HFF-Myc (cell line): Measurements from ENCODE around the gene NEK10.

ENCODE experiments used
- DNase-seq: peaks from one replicate; pipeline ENCODE4 v3.0.0-alpha.2; 2011; ENCODE audit warnings: low read depth; ENCODE audit errors: extremely low read depth
- H3K4me3 ChIP-seq: replicated peaks from 2 replicates; pipeline ENCODE4 v1.5.1; 2011; ENCODE audit warnings: low read depth, mild to moderate bottlenecking, control low read depth, low read length
- TF ChIP-seq, protein P1 (sequence below): IDR thresholded peaks from 2 replicates; pipeline ENCODE4 v1.5.1; 2012; ENCODE audit warnings: mild to moderate bottlenecking, low read depth, low read length, control low read depth; ENCODE audit errors: missing control alignments

The NEK10 gene

DNA sequence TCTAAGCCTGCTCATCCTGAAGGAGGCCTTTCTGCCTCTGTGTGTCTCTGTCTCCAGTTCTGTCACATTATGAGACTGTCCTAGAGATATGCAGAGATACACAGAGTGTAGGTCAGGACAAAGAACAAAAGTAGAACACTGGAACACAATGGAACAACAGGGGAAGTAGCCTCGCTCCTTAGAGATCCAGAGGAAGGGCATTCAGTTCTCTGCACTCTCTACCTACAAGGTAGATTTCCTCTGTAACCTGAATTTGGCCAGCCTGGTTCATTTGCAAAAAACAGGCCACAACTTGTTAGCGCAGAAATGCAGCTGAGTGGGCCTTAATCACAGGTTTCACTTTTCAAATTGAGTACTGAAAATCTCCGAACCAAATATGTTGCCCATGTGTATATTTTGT is 19.4 kb downstream of the NEK10 start:
- TF ChIP-seq, protein P1, sequence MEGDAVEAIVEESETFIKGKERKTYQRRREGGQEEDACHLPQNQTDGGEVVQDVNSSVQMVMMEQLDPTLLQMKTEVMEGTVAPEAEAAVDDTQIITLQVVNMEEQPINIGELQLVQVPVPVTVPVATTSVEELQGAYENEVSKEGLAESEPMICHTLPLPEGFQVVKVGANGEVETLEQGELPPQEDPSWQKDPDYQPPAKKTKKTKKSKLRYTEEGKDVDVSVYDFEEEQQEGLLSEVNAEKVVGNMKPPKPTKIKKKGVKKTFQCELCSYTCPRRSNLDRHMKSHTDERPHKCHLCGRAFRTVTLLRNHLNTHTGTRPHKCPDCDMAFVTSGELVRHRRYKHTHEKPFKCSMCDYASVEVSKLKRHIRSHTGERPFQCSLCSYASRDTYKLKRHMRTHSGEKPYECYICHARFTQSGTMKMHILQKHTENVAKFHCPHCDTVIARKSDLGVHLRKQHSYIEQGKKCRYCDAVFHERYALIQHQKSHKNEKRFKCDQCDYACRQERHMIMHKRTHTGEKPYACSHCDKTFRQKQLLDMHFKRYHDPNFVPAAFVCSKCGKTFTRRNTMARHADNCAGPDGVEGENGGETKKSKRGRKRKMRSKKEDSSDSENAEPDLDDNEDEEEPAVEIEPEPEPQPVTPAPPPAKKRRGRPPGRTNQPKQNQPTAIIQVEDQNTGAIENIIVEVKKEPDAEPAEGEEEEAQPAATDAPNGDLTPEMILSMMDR = no peak
- no peak for DNase-seq
- no peak overlapping the region for H3K4me3 ChIP-seq

DNA sequence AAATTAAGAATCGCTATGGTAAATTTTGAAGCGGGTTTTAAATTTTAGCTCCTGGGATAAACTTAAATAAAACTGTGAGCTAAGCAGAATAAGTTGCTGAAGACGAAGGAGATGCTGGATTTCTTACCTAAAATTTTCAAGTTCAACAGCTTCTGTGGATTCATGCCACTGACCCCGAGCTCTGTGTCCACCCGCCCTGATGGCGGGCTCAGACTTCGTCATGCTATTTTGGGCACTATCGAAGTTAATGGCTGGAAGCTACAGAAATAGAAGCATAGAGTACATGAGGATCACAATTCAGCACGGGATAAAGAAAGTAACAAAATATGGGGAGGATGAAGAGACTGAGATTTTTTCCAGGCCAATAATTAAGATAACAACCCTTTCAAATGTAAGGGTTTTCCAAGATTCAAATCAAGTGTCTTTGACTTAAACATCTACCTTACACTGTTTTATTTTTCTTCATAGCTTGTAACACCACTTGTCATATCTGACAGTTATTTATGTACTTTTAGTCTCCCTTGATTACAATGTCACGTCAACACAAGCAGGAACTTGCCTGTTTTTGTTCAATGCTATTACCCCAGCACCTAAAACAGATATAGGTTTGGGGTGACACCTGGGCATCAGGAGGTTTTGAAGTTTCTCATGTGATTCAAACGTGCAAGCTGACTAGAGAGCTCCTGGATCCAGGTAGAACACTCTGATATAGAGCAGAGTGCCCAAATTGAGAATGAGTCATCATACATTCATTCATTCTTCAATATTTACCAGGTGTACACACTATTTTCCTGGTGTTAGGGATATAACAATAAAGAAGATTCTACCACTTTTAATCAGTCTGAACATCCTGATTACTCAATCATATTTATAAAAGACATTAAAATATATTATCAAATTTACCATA is 23.0 kb downstream of the NEK10 start:
- no peak for DNase-seq
- TF ChIP-seq, protein P1 = no peak
- no peak overlapping the region for H3K4me3 ChIP-seq

DNA sequence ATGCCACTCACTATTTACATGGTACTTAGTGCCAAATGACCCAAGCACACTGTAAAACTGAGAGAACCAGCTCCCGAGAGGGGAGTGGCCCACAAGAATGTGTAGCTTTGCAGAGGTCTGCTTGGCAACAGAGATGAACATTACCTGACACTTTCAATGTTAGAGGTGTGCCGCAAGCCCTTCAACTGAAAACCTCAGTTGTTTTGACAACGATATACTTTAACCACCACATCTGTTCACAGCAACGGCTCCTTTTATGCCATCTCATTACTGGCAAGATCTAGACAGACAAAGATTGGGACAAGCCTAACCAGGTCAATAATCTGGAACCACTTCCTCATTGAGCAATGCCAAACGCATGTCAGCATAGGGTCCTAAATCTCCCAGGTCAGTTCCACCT is 23.7 kb downstream of the NEK10 start:
- H3K4me3 ChIP-seq = no peak overlapping the region
- TF ChIP-seq, protein P1 = no peak

DNA sequence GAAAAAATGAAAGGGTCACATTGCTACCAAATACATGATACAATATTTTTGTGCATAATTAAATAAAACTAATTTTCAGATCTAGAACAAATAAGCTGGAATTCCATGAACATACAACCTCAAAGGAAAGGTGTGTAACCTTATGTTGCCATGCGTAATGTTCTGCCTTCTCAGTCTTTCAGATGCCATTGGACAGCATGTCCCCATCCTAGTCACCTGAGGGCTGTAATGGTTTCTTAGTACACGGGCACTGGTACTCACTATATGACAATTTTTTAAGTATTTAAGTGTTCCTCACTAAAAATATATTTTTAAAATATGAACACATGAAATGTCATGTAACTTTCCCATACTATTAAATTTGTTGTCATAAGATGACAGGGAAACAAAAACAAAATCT is 24.1 kb downstream of the NEK10 start:
- no peak for DNase-seq
- TF ChIP-seq, protein P1 = no peak
- H3K4me3 ChIP-seq = no peak overlapping the region

More for the DNA sequence above, 23.7 kb downstream of the NEK10 start:
- DNase-seq = no peak

DNA sequence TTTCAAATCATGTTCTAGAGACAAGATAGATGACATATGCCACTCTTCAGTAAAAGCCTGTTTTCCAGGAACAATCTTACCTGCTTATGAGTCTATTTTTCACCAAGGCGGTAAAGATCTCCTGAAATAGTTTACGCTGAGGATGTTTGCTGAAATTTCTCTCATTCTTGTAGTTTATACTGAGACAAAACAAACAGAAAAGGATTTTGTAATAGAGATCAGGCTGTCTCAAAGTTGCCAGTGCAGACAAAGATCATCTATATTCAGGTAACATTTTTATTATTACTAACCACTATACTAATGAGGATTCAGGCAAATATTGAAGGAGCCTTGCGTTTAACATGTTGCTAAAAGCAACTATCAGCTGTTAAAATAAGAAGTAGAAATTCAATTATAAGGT is 25.0 kb downstream of the NEK10 start:
- TF ChIP-seq, protein P1 = no peak
- no peak for DNase-seq
- no peak overlapping the region for H3K4me3 ChIP-seq

DNA sequence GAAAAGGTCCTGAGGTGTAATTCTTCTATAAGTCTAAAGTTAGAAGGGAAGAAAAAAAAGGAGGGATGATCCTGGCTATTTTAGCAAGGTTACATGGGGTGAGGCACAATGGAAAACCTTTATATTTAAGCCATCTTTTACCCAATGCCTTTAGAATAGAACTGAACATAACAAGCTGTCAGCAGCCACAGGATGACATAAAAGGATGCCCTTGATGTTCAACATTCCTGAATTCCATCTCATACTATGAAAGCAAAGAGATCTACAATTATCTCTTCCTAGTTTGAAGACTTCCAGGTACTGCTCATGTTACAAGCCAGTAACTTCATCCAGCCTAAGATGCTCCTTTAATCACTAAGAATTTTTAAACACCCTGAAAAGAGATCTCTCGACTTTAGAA is 26.9 kb downstream of the NEK10 start:
- TF ChIP-seq, protein P1 = no peak
- no peak overlapping the region for H3K4me3 ChIP-seq
- no peak for DNase-seq

DNA sequence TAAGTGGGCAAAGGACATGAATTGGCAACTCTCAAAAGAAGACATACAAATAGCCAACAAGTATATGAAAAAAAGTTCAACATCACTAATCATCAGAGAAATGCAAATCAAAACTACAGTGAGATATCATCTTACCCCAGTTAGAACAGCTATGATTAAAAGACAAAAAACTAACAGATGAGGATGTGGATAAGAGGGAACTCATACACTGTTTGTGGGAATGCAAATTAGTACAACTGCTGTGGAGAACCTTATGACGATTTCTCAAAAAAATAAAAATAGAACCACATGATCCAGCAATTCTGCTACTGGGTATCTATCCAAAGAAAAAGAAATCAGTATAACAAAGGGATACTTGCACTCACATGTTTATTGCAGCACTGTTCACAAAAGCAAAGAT is 28.6 kb downstream of the NEK10 start:
- no peak for DNase-seq
- no peak overlapping the region for H3K4me3 ChIP-seq
- TF ChIP-seq, protein P1 = no peak
